H1 (cell line): ENCODE results near the gene PLP2. TPM values are rescaled to one million over a fixed set of nuclear protein-coding genes. Genes with fewer than 3 reads are reported as not detected.

Experiments
- CTCF ChIA-PET: fragments of 300-600 bp; sonication (Branson Sonifier 250); formaldehyde crosslinking; loops from one replicate; lab custom pipeline; 2021; ENCODE audit not compliant: partially characterized antibody; lab: Charles Lee
- POLR2A ChIA-PET: fragments of 300-600 bp; sonication (Branson Sonifier 250); formaldehyde crosslinking; loops from one replicate; lab custom pipeline; 2021; ENCODE audit warnings: inconsistent platforms; ENCODE audit not compliant: partially characterized antibody; lab: Charles Lee
- DNase-seq, 2 experiments: peaks; one replicate each; pipeline versions ENCODE4 v3.0.0 to v3.0.0-alpha.2; 2010 to 2022; ENCODE audit warnings: low spot score in 2 of 2, low read depth in 1 of 2, mixed read lengths in 1 of 2
- FAIRE-seq: peaks from 2 replicates; lab custom pipeline; 2011; peaks lifted over from hg19 to GRCh38; lab: Jason Lieb, UNC
- H2AFZ ChIP-seq: 2 replicates; pipeline ENCODE4 v1.8.1; 2012; ENCODE audit warnings: low read length, inconsistent platforms
- H2AK5ac ChIP-seq: 2 replicates; pipeline ENCODE4 v1.6.1; 2013; ENCODE audit warnings: low read depth, low read length
- H2BK120ac ChIP-seq: replicated peaks from 2 replicates; pipeline ENCODE3; 2013; ENCODE audit warnings: low read depth, low read length, inconsistent platforms
- H2BK12ac ChIP-seq: 2 replicates; pipeline ENCODE4 v1.6.1; 2013; ENCODE audit warnings: low read depth, low read length
- H2BK15ac ChIP-seq: 2 replicates; pipeline ENCODE4 v1.6.1; 2013; ENCODE audit warnings: low read length
- H2BK20ac ChIP-seq: 2 replicates; pipeline ENCODE4 v1.6.1; 2013; ENCODE audit warnings: low read length
- H2BK5ac ChIP-seq: 2 replicates; pipeline ENCODE4 v1.6.1; 2013; ENCODE audit warnings: low read depth, low read length
- H3K14ac ChIP-seq: 2 replicates; pipeline ENCODE4 v1.6.1; 2013; ENCODE audit warnings: inconsistent platforms; ENCODE audit not compliant: insufficient read length
- H3K18ac ChIP-seq: 2 replicates; pipeline ENCODE4 v1.6.1; 2013; ENCODE audit warnings: low read length; ENCODE audit errors: extremely low read depth
- H3K23ac ChIP-seq: 2 replicates; pipeline ENCODE4 v1.6.1; 2013; ENCODE audit warnings: inconsistent platforms; ENCODE audit not compliant: insufficient read length
- H3K23me2 ChIP-seq: 2 replicates; pipeline ENCODE4 v1.6.1; 2013; ENCODE audit warnings: low read depth, low read length
- H3K27ac ChIP-seq: 2 replicates; pipeline ENCODE4 v1.6.1; 2011; ENCODE audit warnings: low read depth, low read length, inconsistent platforms
- H3K27me3 ChIP-seq, 4 experiments: replicated peaks in 1 of 4; 1 replicate in 1 of 4; 2 replicates in 3 of 4; pipeline versions ENCODE4 v1.6.1 to v1.8.1; 2011 to 2013; ENCODE audit warnings: low read length in 3 of 4, mild to moderate bottlenecking in 3 of 4, inconsistent platforms in 2 of 4, mixed read lengths in 2 of 4, moderate library complexity in 1 of 4; ENCODE audit not compliant: control insufficient read depth in 3 of 4, insufficient read depth in 3 of 4; ENCODE audit errors: extremely low read depth in 1 of 4
- H3K36me3 ChIP-seq, 4 experiments: 2 replicates each; pipeline versions ENCODE4 v1.6.1 to v1.8.1; 2011 to 2013; ENCODE audit warnings: mild to moderate bottlenecking in 4 of 4, low read length in 3 of 4, moderate library complexity in 2 of 4, control low read depth in 1 of 4, inconsistent platforms in 1 of 4; ENCODE audit not compliant: insufficient read depth in 4 of 4, control insufficient read depth in 2 of 4
- H3K4ac ChIP-seq: replicated peaks from 2 replicates; pipeline ENCODE3; 2013; ENCODE audit warnings: low read length, low read depth, mixed read lengths, inconsistent platforms; ENCODE audit not compliant: insufficient read length
- H3K4me1 ChIP-seq, 4 experiments: replicated peaks in 1 of 4; 1 replicate in 1 of 4; 2 replicates in 3 of 4; pipeline versions ENCODE4 v1.6.1 to v1.8.1; 2011 to 2013; ENCODE audit warnings: low read length in 3 of 4, inconsistent platforms in 2 of 4, mixed read lengths in 1 of 4; ENCODE audit not compliant: insufficient read depth in 4 of 4, control insufficient read depth in 3 of 4
- H3K4me2 ChIP-seq, 2 experiments: 2 replicates each; pipeline versions ENCODE4 v1.6.1 to v1.8.1; 2011 to 2013; ENCODE audit warnings: low read depth in 2 of 2, low read length in 2 of 2, control low read depth in 1 of 2, inconsistent platforms in 1 of 2, mild to moderate bottlenecking in 1 of 2; ENCODE audit not compliant: insufficient read depth in 1 of 2
- H3K4me3 ChIP-seq, 4 experiments: fragments of 200-600, 300-600 bp in 1 of 4; sonication (generic), shearing (Covaris generic), sonication (Bioruptor Twin) in 1 of 4; 2 replicates each; pipeline versions ENCODE4 v1.5.1 to v1.8.1; 2011 to 2016; ENCODE audit warnings: low read length in 4 of 4, low read depth in 3 of 4, control low read depth in 2 of 4, inconsistent platforms in 2 of 4, mild to moderate bottlenecking in 2 of 4, mixed read lengths in 1 of 4, moderate library complexity in 1 of 4; ENCODE audit not compliant: insufficient read depth in 2 of 4; ENCODE audit errors: extremely low read depth in 1 of 4
- H3K56ac ChIP-seq: replicated peaks from 2 replicates; pipeline ENCODE3; 2013; ENCODE audit warnings: low read depth, mild to moderate bottlenecking, mixed read lengths, low read length, inconsistent platforms; ENCODE audit not compliant: insufficient read length
- H3K79me1 ChIP-seq: 2 replicates; pipeline ENCODE4 v1.6.1; 2013; ENCODE audit warnings: low read depth, low read length, control low read depth
- H3K79me2 ChIP-seq, 2 experiments: 2 replicates each; pipeline versions ENCODE4 v1.6.1 to v1.8.1; 2012 to 2013; ENCODE audit warnings: low read length in 2 of 2, mild to moderate bottlenecking in 2 of 2, inconsistent platforms in 1 of 2; ENCODE audit not compliant: insufficient read depth in 2 of 2, control insufficient read depth in 1 of 2
- H3K9ac ChIP-seq, 4 experiments: replicated peaks in 1 of 4; 1 replicate in 1 of 4; 2 replicates in 3 of 4; pipeline versions ENCODE4 v1.6.1 to v1.8.1; 2011 to 2013; ENCODE audit warnings: low read depth in 3 of 4, low read length in 3 of 4, control low read depth in 2 of 4, mild to moderate bottlenecking in 2 of 4, moderate library complexity in 2 of 4, inconsistent platforms in 1 of 4; ENCODE audit errors: extremely low read depth in 1 of 4
- H3K9me3 ChIP-seq, 2 experiments: 2 replicates each; pipeline versions ENCODE4 v1.6.1 to v1.8.1; 2012 to 2013; ENCODE audit warnings: mild to moderate bottlenecking in 2 of 2, moderate library complexity in 2 of 2, control low read depth in 1 of 2, inconsistent platforms in 1 of 2, low read depth in 1 of 2, low read length in 1 of 2, mixed read lengths in 1 of 2; ENCODE audit not compliant: insufficient read depth in 2 of 2
- H4K20me1 ChIP-seq, 2 experiments: replicated peaks in 1 of 2; 2 replicates each; pipeline versions ENCODE3 to v1.8.1; 2011 to 2013; ENCODE audit warnings: inconsistent platforms in 2 of 2, low read length in 2 of 2, mild to moderate bottlenecking in 1 of 2; ENCODE audit not compliant: insufficient read depth in 2 of 2, control insufficient read depth in 1 of 2
- H4K5ac ChIP-seq: 2 replicates; pipeline ENCODE4 v1.6.1; 2013; ENCODE audit warnings: low read length, low read depth, mixed read lengths, inconsistent platforms; ENCODE audit not compliant: insufficient read length
- H4K8ac ChIP-seq: 2 replicates; pipeline ENCODE4 v1.8.0; 2013; ENCODE audit warnings: mild to moderate bottlenecking, moderate library complexity, low read length, inconsistent platforms; ENCODE audit not compliant: insufficient read depth; ENCODE audit errors: extremely low read depth
- H4K91ac ChIP-seq: replicated peaks from 2 replicates; pipeline ENCODE3; 2013; ENCODE audit warnings: low read length, mixed read lengths, inconsistent platforms; ENCODE audit not compliant: insufficient read length
- ASH2L ChIP-seq: fragments of 200-600, 300-600 bp; sonication (generic); IDR thresholded peaks from one replicate; pipeline ENCODE4 v1.7.1; 2017; ENCODE audit warnings: low read length
- ATF3 ChIP-seq: IDR thresholded peaks from 2 replicates; pipeline ENCODE4 v1.6.1; 2011; ENCODE audit warnings: low read depth, mild to moderate bottlenecking, low read length; ENCODE audit not compliant: insufficient read depth
- CHD1 ChIP-seq: IDR thresholded peaks from 2 replicates; pipeline ENCODE4 v1.6.1; 2012; ENCODE audit warnings: low read depth, low read length, improper control_type of control experiment
- HDAC2 ChIP-seq, 2 experiments: fragments of 300-600 bp in 1 of 2; sonication (generic) in 1 of 2; IDR thresholded peaks; 2 replicates each; pipeline ENCODE4 v1.6.1; 2011 to 2012; ENCODE audit warnings: low read depth in 2 of 2, low read length in 2 of 2, mild to moderate bottlenecking in 2 of 2, moderate library complexity in 2 of 2, borderline replicate concordance in 1 of 2, inconsistent platforms in 1 of 2
- PHF8 ChIP-seq: fragments of 200-600 bp; sonication (generic); conservative IDR thresholded peaks from 2 replicates; pipeline ENCODE4 v1.7.1; 2012; ENCODE audit warnings: low read depth, mild to moderate bottlenecking, inconsistent platforms, low read length, moderate library complexity
- POLR2AphosphoS5 ChIP-seq: IDR thresholded peaks from 2 replicates; pipeline ENCODE4 v1.6.1; 2011; ENCODE audit warnings: low read depth, low read length
- RAD21 ChIP-seq, 2 experiments: IDR thresholded peaks in 1 of 2; conservative IDR thresholded peaks in 1 of 2; 2 replicates each; pipeline ENCODE4 v1.6.1; 2011; ENCODE audit warnings: low read depth in 2 of 2, low read length in 2 of 2, improper control_type of control experiment in 1 of 2, inconsistent platforms in 1 of 2, mild to moderate bottlenecking in 1 of 2, moderate library complexity in 1 of 2
- TAF1 ChIP-seq: IDR thresholded peaks from 2 replicates; pipeline ENCODE4 v1.6.1; 2011; ENCODE audit warnings: mild to moderate bottlenecking, low read depth, low read length
- TBP ChIP-seq: IDR thresholded peaks from 2 replicates; pipeline ENCODE4 v1.6.1; 2011; ENCODE audit warnings: low read depth, low read length, improper control_type of control experiment
- WGBS, 2 experiments: shearing (Covaris generic) in 1 of 2; methylation state at CpG; one replicate each; pipeline versions ENCODE4 v1.1.6 to v1.1.7; 2013 to 2015; ENCODE audit warnings: low lambda C conversion rate in 2 of 2, mixed read lengths in 2 of 2, inconsistent platforms in 1 of 2, low coverage in 1 of 2, missing lambda C conversion rate in 1 of 2; ENCODE audit not compliant: insufficient replicate concordance in 2 of 2, insufficient coverage in 1 of 2, insufficient read length in 1 of 2; ENCODE audit errors: extremely low coverage in 1 of 2, missing lambda C conversion rate in 1 of 2; 5-methylcytosine and 5-hydroxymethylcytosine counted together
- polyA plus RNA-seq, 7 experiments: library from polyadenylated mRNA; depleted of rRNA in 3 of 7; stranded (reverse) in 5 of 7; unstranded in 2 of 7; fragments of >200 nt in 5 of 7; fragments of 200-250 nt in 2 of 7; gene quantifications; 1 replicate in 5 of 7; 2 replicates in 1 of 7; 4 replicates in 1 of 7; pipeline versions ENCODE4 v1.2.1 to v1.2.3, GENCODE V29; 2011 to 2013; ENCODE audit warnings: missing spikeins in 2 of 7, mixed read lengths in 2 of 7
- total RNA-seq: library from RNA; stranded (reverse); fragmentation: NEBNext Ultra II Directional; extraction: Animal tissue kit (Norgen Biotek cat#: 25700); gene quantifications from 2 replicates; pipeline ENCODE4 v1.2.1, GENCODE V29; 2021

The PLP2 gene
- total and polyA plus RNA-seq, 2 of the 8 experiments (the other 6 are each of a cell fraction or from before 2014, with no cell fraction given) = 10.3 to 23.4 TPM

DNA sequence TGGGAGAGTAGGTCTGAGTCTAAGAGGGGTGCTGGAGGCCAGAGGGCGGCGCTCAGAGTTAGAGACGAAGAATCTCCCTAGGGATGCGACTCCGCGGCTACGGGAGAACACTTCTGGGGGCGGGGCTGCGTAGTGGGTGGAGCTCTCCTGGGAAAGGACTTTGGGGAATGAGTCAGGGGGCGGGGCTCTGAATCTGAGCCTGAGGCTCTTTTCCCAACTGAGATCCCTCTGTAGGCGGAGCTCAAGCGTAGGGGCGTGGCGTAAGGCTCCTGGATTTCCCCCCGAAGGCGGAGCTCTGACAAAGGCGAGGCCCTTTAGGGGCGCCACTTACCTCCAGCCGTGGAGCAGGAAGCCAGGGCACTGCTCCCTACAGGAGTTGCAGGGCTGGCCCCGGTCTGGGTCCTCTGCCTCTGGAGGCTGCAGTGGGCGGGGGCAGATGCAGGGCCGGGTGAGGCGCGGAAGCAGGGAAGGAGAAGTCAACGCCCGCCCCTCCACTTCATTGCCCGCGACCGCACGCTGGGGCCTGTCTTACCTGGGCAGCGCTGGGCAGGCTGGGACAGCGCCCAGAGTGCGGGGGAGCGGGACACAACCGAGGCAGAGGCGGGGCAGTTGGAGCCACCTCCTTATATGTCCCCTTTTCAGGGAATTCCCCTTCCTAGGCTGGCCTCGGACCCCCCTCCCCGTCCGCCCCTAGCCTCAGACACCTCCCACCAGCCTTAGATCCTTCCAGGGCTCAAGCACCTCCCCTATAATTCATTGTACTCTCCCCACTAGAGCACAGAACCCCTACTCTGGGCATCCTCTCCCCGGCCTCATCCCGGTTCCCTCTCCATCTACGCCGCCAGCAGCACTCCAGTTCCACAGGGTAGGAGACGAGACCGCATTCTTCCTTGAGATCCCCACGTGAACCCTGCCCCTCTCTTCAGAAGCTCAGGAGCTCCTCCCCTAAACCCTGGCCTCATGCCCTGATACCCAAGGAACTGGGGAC, 12.9 kb downstream of the PLP2 start:
- Histone ChIP-seq H3K27me3 (no peaks in the 10 kb centered on the region), H2BK5ac (no peak overlapping the region), H3K18ac (no peak overlapping the region), H4K91ac (no peak overlapping the region), H3K23me2 (peaks cover 7% of the 10 kb centered on the region; the same call in 1 of the 2 replicates), H4K20me1 (peaks cover 0 to 2% of the 10 kb centered on the region in 2 experiments), H3K4me3 (peak overlapping the region; percentile 19 to 75 (median 22); a peak in 7 of 8 replicates), H3K79me1 (no peaks in the 10 kb centered on the region), H3K36me3 (peaks cover 0 to 9% (median 2%) of the 10 kb centered on the region in 4 experiments; a peak in 4 of 8 replicates), H2AK5ac (no peak overlapping the region), H2BK15ac (no peak overlapping the region), H3K4me1 (peaks cover 0 to 6% (median 5%) of the 10 kb centered on the region in 4 experiments; a peak in 3 of 7 replicates), H2BK12ac (no peak overlapping the region), H4K5ac (peak overlapping the region; percentile 40), H3K79me2 (no peaks in the 10 kb centered on the region), H2BK20ac (no peak overlapping the region), H3K9ac (peak overlapping the region in 1 of 4 experiments; percentile 3; a peak in 1 of 7 replicates), H3K9me3 (no peaks in the 10 kb centered on the region), H3K4me2 (peak overlapping the region; percentile 68 to 69), H3K27ac (no peak overlapping the region; the same call in 1 of the 2 replicates), H4K8ac (peak overlapping the region; percentile 16; the same call in 1 of the 2 replicates), H2BK120ac (no peak overlapping the region), H2AFZ (no peak overlapping the region), H3K4ac (no peak overlapping the region), H3K23ac (no peak overlapping the region), H3K56ac (no peak overlapping the region), H3K14ac (no peak overlapping the region)
- FAIRE-seq (peak; percentile 97), DNase-seq (peak; percentile 81 to 94)
- WGBS, 2 experiments = 5% methylated on average over 19 of the region's 46 CpGs; no CpG with 5 or more reads in 1 of the 2 experiments
- CTCF ChIA-PET = interaction anchor here (0.6 to 0.7 kb wide), 3 partner anchors 18 to 447 kb away, joined by 3 to 4 read pairs (median 3); no protein-coding TSS in a partner anchor
- POLR2A ChIA-PET = interaction anchor here (0.6 to 1.6 kb wide), 3 partner anchors 12 to 74 kb away, joined by 3 to 4 read pairs (median 3); partner anchors contain the start of gene PLP2
- TF ChIP-seq RAD21 (IDR thresholded peaks at IDR 0.05 in 1 of 2, conservative IDR thresholded peaks at IDR 0.05 in 1 of 2; ENCODE audit: low read depth in 2 of 2, low read length in 2 of 2) (peak; percentile 27 to 38; a peak in 2 of 4 replicates), PHF8 (no peak; the same call in 1 of the 2 replicates), TAF1 (peak; percentile 70), CHD1 (no peak), HDAC2 (IDR thresholded peaks at IDR 0.05; ENCODE audit: borderline replicate concordance in 1 of 2, low read depth in 2 of 2, low read length in 2 of 2) (no peak), ASH2L (no peak), TBP (peak; percentile 53; the same call in 1 of the 2 replicates), ATF3 (no peak), POLR2AphosphoS5 (0 out of 2 replicates have a peak, but pooled peaks have one; percentile 50)
